Sigmoid colon (tissue), 4 donors: Measurements from ENCODE around the gene BICC1.

Source experiments
- EP300 ChIP-seq, 4 donors: sonication (generic); formaldehyde crosslinking; IDR thresholded peaks; one replicate each; pipeline ENCODE4 v1.6.1; 2017; ENCODE audit warnings: antibody characterized with exemption in 4 of 4
- POLR2AphosphoS5 ChIP-seq, 4 donors: sonication (generic); formaldehyde crosslinking; IDR thresholded peaks; one replicate each; pipeline ENCODE4 v1.6.1; 2017; ENCODE audit warnings: antibody characterized with exemption in 4 of 4
- TF ChIP-seq, protein P1 (sequence below), 4 experiments: fragments of 450-650 bp in 3 of 4; fragments of 200-600 bp in 1 of 4; IDR thresholded peaks; one replicate each; pipeline ENCODE4 v1.5.1; 2016 to 2019; ENCODE audit warnings: antibody characterized with exemption in 4 of 4, mild to moderate bottlenecking in 3 of 4, moderate library complexity in 2 of 4

DNA sequence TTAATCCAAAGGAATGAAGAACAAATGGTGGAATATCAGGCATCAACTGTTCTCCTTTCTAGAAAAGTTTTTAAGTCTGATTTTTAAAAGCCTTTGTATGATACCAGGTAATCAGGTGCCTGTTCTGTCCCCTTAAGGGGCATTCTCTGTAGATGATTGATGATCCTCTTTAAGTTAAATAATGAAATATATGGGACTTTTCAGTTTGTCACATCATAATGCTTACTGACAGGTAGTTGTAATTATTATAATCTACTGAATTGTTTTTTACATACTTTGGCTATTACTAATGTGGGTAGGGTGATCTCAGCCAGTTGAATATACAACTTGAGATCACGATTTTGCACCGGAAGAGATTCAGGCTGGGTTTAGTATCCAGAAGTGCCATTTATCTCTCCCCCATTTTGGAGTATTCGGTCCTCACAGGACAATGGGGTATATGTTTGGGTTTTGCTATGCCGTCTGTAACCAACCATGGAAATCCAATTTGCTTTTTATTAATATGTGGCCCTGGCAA lies 330.2 kb downstream of the BICC1 start:
- TF ChIP-seq, protein P1, sequence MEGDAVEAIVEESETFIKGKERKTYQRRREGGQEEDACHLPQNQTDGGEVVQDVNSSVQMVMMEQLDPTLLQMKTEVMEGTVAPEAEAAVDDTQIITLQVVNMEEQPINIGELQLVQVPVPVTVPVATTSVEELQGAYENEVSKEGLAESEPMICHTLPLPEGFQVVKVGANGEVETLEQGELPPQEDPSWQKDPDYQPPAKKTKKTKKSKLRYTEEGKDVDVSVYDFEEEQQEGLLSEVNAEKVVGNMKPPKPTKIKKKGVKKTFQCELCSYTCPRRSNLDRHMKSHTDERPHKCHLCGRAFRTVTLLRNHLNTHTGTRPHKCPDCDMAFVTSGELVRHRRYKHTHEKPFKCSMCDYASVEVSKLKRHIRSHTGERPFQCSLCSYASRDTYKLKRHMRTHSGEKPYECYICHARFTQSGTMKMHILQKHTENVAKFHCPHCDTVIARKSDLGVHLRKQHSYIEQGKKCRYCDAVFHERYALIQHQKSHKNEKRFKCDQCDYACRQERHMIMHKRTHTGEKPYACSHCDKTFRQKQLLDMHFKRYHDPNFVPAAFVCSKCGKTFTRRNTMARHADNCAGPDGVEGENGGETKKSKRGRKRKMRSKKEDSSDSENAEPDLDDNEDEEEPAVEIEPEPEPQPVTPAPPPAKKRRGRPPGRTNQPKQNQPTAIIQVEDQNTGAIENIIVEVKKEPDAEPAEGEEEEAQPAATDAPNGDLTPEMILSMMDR (IDR thresholded peaks at IDR 0.05): no peak
- no peak for TF ChIP-seq POLR2AphosphoS5 (IDR thresholded peaks at IDR 0.05)
- no peak for TF ChIP-seq EP300 (IDR thresholded peaks at IDR 0.05)
